PC-3 (cell line): ENCODE results near the gene SNX21.

Experiments
- CTCF ChIP-seq: fragments of 300-600 bp; sonication (generic); conservative IDR thresholded peaks from 2 replicates; pipeline ENCODE4 v1.5.1; 2017; ENCODE audit warnings: antibody characterized with exemption, low read depth, mild to moderate bottlenecking, low read length
- EZH2 ChIP-seq: fragments of 300-600 bp; sonication (generic); IDR thresholded peaks from one replicate; pipeline ENCODE4 v1.6.1; 2017; ENCODE audit warnings: antibody characterized with exemption, mild to moderate bottlenecking, low read length; ENCODE audit not compliant: unreplicated experiment
- EZH2phosphoT487 ChIP-seq: fragments of 300-600 bp; sonication (generic); IDR thresholded peaks from 2 replicates; pipeline ENCODE4 v1.6.1; 2018; ENCODE audit warnings: mild to moderate bottlenecking, antibody characterized with exemption, low read length, borderline replicate concordance

DNA sequence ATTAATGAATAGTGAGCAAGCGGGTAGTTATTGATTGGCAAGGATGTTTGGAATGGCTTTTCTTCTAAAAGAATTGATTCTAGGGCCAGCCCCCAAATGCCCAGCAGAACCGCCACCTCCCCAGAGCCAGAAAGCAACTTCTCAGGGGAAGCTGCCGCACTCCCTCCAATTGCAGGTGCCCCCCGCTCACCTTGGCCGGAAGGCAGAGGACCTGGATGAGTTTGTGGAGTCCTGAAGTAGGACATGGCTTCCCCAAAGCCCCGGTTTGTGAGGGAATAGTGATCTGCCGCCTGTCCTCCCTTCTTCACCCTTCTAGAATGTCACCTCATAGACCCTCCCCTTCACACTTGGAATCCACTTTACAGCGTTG, 53.7 kb downstream of the SNX21 start, which contains the start of gene SPATA25:
- no peak for TF ChIP-seq CTCF
- TF ChIP-seq EZH2phosphoT487 = no peak
- TF ChIP-seq EZH2 = no peak
